Measurements from ENCODE around the gene ATRIP.
"Not testable (repeated sequence)": the region's sequence is repeated elsewhere in the genome, so short reads cannot be mapped to it uniquely, and the experiment has no call there.

The ATRIP gene

GRCh38 chr3:48474031-48474430 is 27.5 kb downstream of the ATRIP start:
- not testable (repeated sequence) for H4K8ac ChIP-seq (ENCODE audit: low read depth, low read length); H3K4me2 ChIP-seq (ENCODE audit: low read length); H2BK12ac ChIP-seq (ENCODE audit: low read length); H3K4ac ChIP-seq (ENCODE audit: low read depth, low read length); H3K27me3 ChIP-seq (ENCODE audit: insufficient read depth, low read length); H3K9me3 ChIP-seq (ENCODE audit: insufficient read depth, low read depth, low read length); DNase-seq; H3K18ac ChIP-seq (ENCODE audit: low read length); H3K27ac ChIP-seq (ENCODE audit: low read depth, low read length); H3K14ac ChIP-seq (ENCODE audit: low read length); H3K9ac ChIP-seq (ENCODE audit: low read length); H4K91ac ChIP-seq (ENCODE audit: low read depth, low read length); H2BK120ac ChIP-seq (ENCODE audit: insufficient read depth, low read length, poor library complexity); H3K23ac ChIP-seq (ENCODE audit: low read length); H3K4me3 ChIP-seq (ENCODE audit: low read depth, low read length); H3K79me2 ChIP-seq (ENCODE audit: control insufficient read depth, insufficient read depth, low read length, poor library complexity); H2AFZ ChIP-seq (ENCODE audit: insufficient read depth, low read length, poor library complexity); H2AK5ac ChIP-seq (ENCODE audit: low read length); H4K12ac ChIP-seq (ENCODE audit: low read depth, low read length); H2BK5ac ChIP-seq (ENCODE audit: low read depth, low read length, poor library complexity)
- Histone ChIP-seq H3K79me1 (ENCODE audit: low read length) (peaks cover 12% of the 10 kb centered on the region), H3K4me1 (ENCODE audit: control insufficient read depth in 1 of 2, insufficient read depth in 2 of 2, low read length in 2 of 2) (peaks cover 9 to 17% of the 10 kb centered on the region in 2 experiments), H3K36me3 (ENCODE audit: control insufficient read depth in 1 of 2, insufficient read depth in 2 of 2, low read length in 2 of 2) (peaks cover 23 to 24% of the 10 kb centered on the region in 2 experiments)
- WGBS (ENCODE audit: extremely low coverage, insufficient coverage, insufficient read length): no CpG with 5 or more reads among the region's 4 CpGs

DNA sequence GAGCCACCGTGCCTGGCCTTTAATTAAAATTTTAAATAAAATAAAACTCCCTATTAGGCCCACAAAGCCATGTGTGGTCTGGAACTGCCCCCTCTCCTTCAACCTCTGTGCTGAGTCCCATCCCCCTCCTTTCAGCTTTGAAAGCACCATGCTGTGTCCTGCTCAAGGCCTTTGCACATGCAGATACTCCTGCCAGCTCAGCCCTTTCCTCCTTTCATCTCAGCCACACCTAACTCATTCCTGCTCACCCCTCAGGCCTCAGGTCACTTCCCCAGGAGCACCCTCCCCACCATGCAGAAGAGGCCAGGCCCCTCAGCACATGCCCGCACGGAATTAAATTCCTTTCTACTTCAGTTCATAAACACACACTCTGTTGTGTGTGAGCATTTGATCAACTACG is 28.1 kb downstream of the ATRIP start:
- Histone ChIP-seq H3K27me3 (ENCODE audit: insufficient read depth, low read length) (no peaks in the 10 kb centered on the region), H4K12ac (ENCODE audit: low read depth, low read length) (peak overlapping the region; percentile 7), H2BK5ac (ENCODE audit: low read depth, low read length, poor library complexity) (no peak overlapping the region), H2BK120ac (ENCODE audit: insufficient read depth, low read length, poor library complexity) (no peak overlapping the region), H3K18ac (ENCODE audit: low read length) (no peak overlapping the region), H3K4me3 (ENCODE audit: low read depth, low read length) (no peak overlapping the region), H3K9ac (ENCODE audit: low read length) (no peak overlapping the region), H2AFZ (ENCODE audit: insufficient read depth, low read length, poor library complexity) (no peak overlapping the region), H2AK5ac (ENCODE audit: low read length) (no peak overlapping the region), H3K79me2 (ENCODE audit: control insufficient read depth, insufficient read depth, low read length, poor library complexity) (peaks cover 4% of the 10 kb centered on the region), H3K4me1 (ENCODE audit: control insufficient read depth in 1 of 2, insufficient read depth in 2 of 2, low read length in 2 of 2) (peaks cover 9 to 15% of the 10 kb centered on the region in 2 experiments), H2BK12ac (ENCODE audit: low read length) (no peak overlapping the region), H4K8ac (ENCODE audit: low read depth, low read length) (no peak overlapping the region), H3K14ac (ENCODE audit: low read length) (no peak overlapping the region), H3K36me3 (ENCODE audit: control insufficient read depth in 1 of 2, insufficient read depth in 2 of 2, low read length in 2 of 2) (peaks cover 19 to 21% of the 10 kb centered on the region in 2 experiments), H4K91ac (ENCODE audit: low read depth, low read length) (no peak overlapping the region), H3K79me1 (ENCODE audit: low read length) (peaks cover 12% of the 10 kb centered on the region), H3K4me2 (ENCODE audit: low read length) (no peak overlapping the region), H3K27ac (ENCODE audit: low read depth, low read length) (no peak overlapping the region), H3K23ac (ENCODE audit: low read length) (no peak overlapping the region), H3K9me3 (ENCODE audit: insufficient read depth, low read depth, low read length) (no peaks in the 10 kb centered on the region), H3K4ac (ENCODE audit: low read depth, low read length) (no peak overlapping the region)
- no CpG with 5 or more reads among the region's 4 CpGs for WGBS (ENCODE audit: extremely low coverage, insufficient coverage, insufficient read length)
- peak in 1 of 2 donors; percentile 9 for DNase-seq

- Histone ChIP-seq H2BK5ac (ENCODE audit: low read depth, low read length, poor library complexity) (no peak overlapping the region), H4K8ac (ENCODE audit: low read depth, low read length) (no peak overlapping the region), H4K91ac (ENCODE audit: low read depth, low read length) (no peak overlapping the region), H2BK120ac (ENCODE audit: insufficient read depth, low read length, poor library complexity) (no peak overlapping the region), H2AK5ac (ENCODE audit: low read length) (peak overlapping the region; percentile 64), H3K4me2 (ENCODE audit: low read length) (no peak overlapping the region), H3K4me1 (ENCODE audit: control insufficient read depth in 1 of 2, insufficient read depth in 2 of 2, low read length in 2 of 2) (peaks cover 9 to 13% of the 10 kb centered on the region in 2 experiments), H3K27ac (ENCODE audit: low read depth, low read length) (no peak overlapping the region), H3K9ac (ENCODE audit: low read length) (no peak overlapping the region), H4K12ac (ENCODE audit: low read depth, low read length) (peak overlapping the region; percentile 16), H2AFZ (ENCODE audit: insufficient read depth, low read length, poor library complexity) (no peak overlapping the region), H3K9me3 (ENCODE audit: insufficient read depth, low read depth, low read length) (no peaks in the 10 kb centered on the region), H3K4me3 (ENCODE audit: low read depth, low read length) (no peak overlapping the region), H2BK12ac (ENCODE audit: low read length) (no peak overlapping the region), H3K4ac (ENCODE audit: low read depth, low read length) (no peak overlapping the region), H3K18ac (ENCODE audit: low read length) (no peak overlapping the region), H3K14ac (ENCODE audit: low read length) (no peak overlapping the region), H3K36me3 (ENCODE audit: control insufficient read depth in 1 of 2, insufficient read depth in 2 of 2, low read length in 2 of 2) (peaks cover 18 to 21% of the 10 kb centered on the region in 2 experiments), H3K79me1 (ENCODE audit: low read length) (peaks cover 12% of the 10 kb centered on the region), H3K79me2 (ENCODE audit: control insufficient read depth, insufficient read depth, low read length, poor library complexity) (peaks cover 4% of the 10 kb centered on the region), H3K27me3 (ENCODE audit: insufficient read depth, low read length) (no peaks in the 10 kb centered on the region), H3K23ac (ENCODE audit: low read length) (no peak overlapping the region)
- no CpG with 5 or more reads among the region's 11 CpGs for WGBS (ENCODE audit: extremely low coverage, insufficient coverage, insufficient read length)
- DNase-seq: no peak
Measured at GRCh38 chr3:48475188-48475587, 28.7 kb downstream of the ATRIP start.

DNA sequence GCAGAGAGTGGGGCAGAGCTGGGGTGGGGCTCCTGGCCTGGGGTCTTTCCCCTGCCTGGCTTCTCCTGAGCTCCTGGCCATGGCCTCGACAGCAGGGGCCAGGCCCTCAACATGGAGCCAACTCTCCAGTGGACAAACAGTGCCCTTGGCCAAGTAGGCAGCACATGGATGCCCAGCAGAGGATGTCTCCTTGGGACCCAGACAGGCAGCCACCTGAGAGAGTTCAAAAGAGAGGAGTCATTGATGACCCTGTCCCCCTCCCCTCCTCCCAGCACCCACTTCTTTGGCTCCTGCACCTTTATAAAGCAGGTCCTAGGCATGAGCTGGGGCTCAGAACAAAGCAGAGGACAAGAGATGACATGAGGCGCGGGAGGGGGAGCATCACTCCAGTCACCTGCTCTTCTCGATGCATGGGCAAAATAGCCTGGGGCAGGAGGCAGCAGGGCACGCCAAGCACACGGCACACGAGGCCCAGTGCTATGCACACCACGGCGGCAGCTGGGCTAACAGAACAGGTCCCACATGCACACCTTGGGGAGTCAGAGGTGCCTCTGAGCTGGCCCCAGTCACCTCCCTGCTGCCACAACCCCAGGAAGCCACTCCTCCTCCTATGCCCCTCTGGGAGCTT is 30.0 kb downstream of the ATRIP start:
- H4K12ac ChIP-seq (ENCODE audit: low read depth, low read length): no peak overlapping the region
- no peak overlapping the region for H3K4me2 ChIP-seq (ENCODE audit: low read length)
- H3K9me3 ChIP-seq (ENCODE audit: insufficient read depth, low read depth, low read length): no peaks in the 10 kb centered on the region
- H2BK120ac ChIP-seq (ENCODE audit: insufficient read depth, low read length, poor library complexity): no peak overlapping the region
- no peaks in the 10 kb centered on the region for H3K27me3 ChIP-seq (ENCODE audit: insufficient read depth, low read length)
- H2BK5ac ChIP-seq (ENCODE audit: low read depth, low read length, poor library complexity): no peak overlapping the region
- WGBS (ENCODE audit: extremely low coverage, insufficient coverage, insufficient read length): no CpG with 5 or more reads among the region's 9 CpGs
- no peak overlapping the region for H3K18ac ChIP-seq (ENCODE audit: low read length)
- H2AFZ ChIP-seq (ENCODE audit: insufficient read depth, low read length, poor library complexity): no peak overlapping the region
- H3K4me3 ChIP-seq (ENCODE audit: low read depth, low read length): no peak overlapping the region
- H3K9ac ChIP-seq (ENCODE audit: low read length): no peak overlapping the region
- no peak overlapping the region for H2BK12ac ChIP-seq (ENCODE audit: low read length)
- no peak overlapping the region for H3K23ac ChIP-seq (ENCODE audit: low read length)
- no peak overlapping the region for H3K27ac ChIP-seq (ENCODE audit: low read depth, low read length)
- peaks cover 4% of the 10 kb centered on the region for H3K79me2 ChIP-seq (ENCODE audit: control insufficient read depth, insufficient read depth, low read length, poor library complexity)
- peaks cover 15 to 21% of the 10 kb centered on the region in 2 experiments for H3K36me3 ChIP-seq (ENCODE audit: control insufficient read depth in 1 of 2, insufficient read depth in 2 of 2, low read length in 2 of 2)
- H2AK5ac ChIP-seq (ENCODE audit: low read length): no peak overlapping the region
- DNase-seq: no peak
- H3K79me1 ChIP-seq (ENCODE audit: low read length): peaks cover 12% of the 10 kb centered on the region
- H3K14ac ChIP-seq (ENCODE audit: low read length): no peak overlapping the region
- H3K4me1 ChIP-seq (ENCODE audit: control insufficient read depth in 1 of 2, insufficient read depth in 2 of 2, low read length in 2 of 2): peaks cover 3 to 10% of the 10 kb centered on the region in 2 experiments
- no peak overlapping the region for H3K4ac ChIP-seq (ENCODE audit: low read depth, low read length)
- no peak overlapping the region for H4K8ac ChIP-seq (ENCODE audit: low read depth, low read length)
- no peak overlapping the region for H4K91ac ChIP-seq (ENCODE audit: low read depth, low read length)

All from trophoblast cell (in vitro differentiated cells and primary cell).